Sigmoid colon (tissue), 4 donors: Measurements from ENCODE around the gene TBCD.

Experiments used
- CTCF ChIP-seq, 4 experiments: fragments of 450-650 bp in 3 of 4; fragments of 200-600 bp in 1 of 4; IDR thresholded peaks; one replicate each; pipeline ENCODE4 v1.5.1; 2016 to 2019; ENCODE audit warnings: antibody characterized with exemption in 4 of 4, mild to moderate bottlenecking in 3 of 4, moderate library complexity in 2 of 4
- EP300 ChIP-seq, 4 donors: sonication (generic); formaldehyde crosslinking; IDR thresholded peaks; one replicate each; pipeline ENCODE4 v1.6.1; 2017; ENCODE audit warnings: antibody characterized with exemption in 4 of 4
- POLR2A ChIP-seq, 2 donors: fragments of 450-650 bp; IDR thresholded peaks; one replicate each; pipeline ENCODE4 v1.6.1; 2016; ENCODE audit warnings: antibody characterized with exemption in 2 of 2, mild to moderate bottlenecking in 2 of 2, moderate library complexity in 2 of 2
- POLR2AphosphoS5 ChIP-seq, 4 donors: sonication (generic); formaldehyde crosslinking; IDR thresholded peaks; one replicate each; pipeline ENCODE4 v1.6.1; 2017; ENCODE audit warnings: antibody characterized with exemption in 4 of 4

- TF ChIP-seq POLR2A (IDR thresholded peaks at IDR 0.05) (no peak), CTCF (IDR thresholded peaks at IDR 0.05) (peak in 1 of 4 experiments; percentile 11), POLR2AphosphoS5 (IDR thresholded peaks at IDR 0.05) (peak; percentile 11 to 78 (median 58)), EP300 (IDR thresholded peaks at IDR 0.05) (no peak)
Measured at GRCh38 chr17:82794781-82795482, 43.1 kb downstream of the TBCD start.
